HL-60 (cell line): Measurements from ENCODE around the gene IP6K2.
A peak's percentile ranks its signal among the peaks of the same experiment; 100 is the strongest.

Experiments
- DNase-seq, 2 experiments: peaks; one replicate each; pipeline ENCODE4 v3.0.0-alpha.2; 2010 to 2020; ENCODE audit warnings: low read depth in 1 of 2, low spot score in 1 of 2
- H3K27ac ChIP-seq: fragments of 250-450 bp; sonication (Bioruptor Pico); replicated peaks from 2 replicates; pipeline ENCODE4 v1.5.1; 2020; ENCODE audit warnings: mild to moderate bottlenecking, moderate library complexity
- H3K27me3 ChIP-seq: fragments of 250-450 bp; sonication (Bioruptor Pico); 2 replicates; pipeline ENCODE4 v1.5.1; 2021; ENCODE audit warnings: mild to moderate bottlenecking, moderate library complexity; ENCODE audit not compliant: insufficient read depth, poor library complexity, severe bottlenecking
- H3K4me3 ChIP-seq: replicated peaks from 2 replicates; pipeline ENCODE4 v1.5.1; 2011; ENCODE audit warnings: mild to moderate bottlenecking, control low read depth, low read length; ENCODE audit not compliant: insufficient read depth
- GABPA ChIP-seq: IDR thresholded peaks from 2 replicates; pipeline ENCODE4 v1.6.1; 2012; ENCODE audit warnings: low read depth
- POLR2AphosphoS5 ChIP-seq: IDR thresholded peaks from 2 replicates; pipeline ENCODE4 v1.6.1; 2012; ENCODE audit warnings: low read depth
- REST ChIP-seq: IDR thresholded peaks from 2 replicates; pipeline ENCODE4 v1.6.1; 2012; ENCODE audit warnings: low read depth; ENCODE audit not compliant: insufficient replicate concordance
- SPI1 ChIP-seq: IDR thresholded peaks from 2 replicates; pipeline ENCODE4 v1.6.1; 2012; ENCODE audit warnings: low read depth, mild to moderate bottlenecking, borderline replicate concordance
- TF ChIP-seq, protein P1 (sequence below): IDR thresholded peaks from one replicate; pipeline ENCODE4 v1.5.1; 2011; ENCODE audit warnings: low read length, control low read depth, inconsistent platforms; ENCODE audit not compliant: insufficient read depth

The IP6K2 gene

GRCh38 chr3:48739955-48740823 is 23.2 kb upstream of the IP6K2 start:
- peak in 1 of 2 experiments; percentile 58 for DNase-seq
- Histone ChIP-seq H3K27ac (no peak overlapping the region), H3K4me3 (no peak overlapping the region), H3K27me3 (no peaks in the 10 kb centered on the region)
- no peak for TF ChIP-seq GABPA
- TF ChIP-seq, protein P1, sequence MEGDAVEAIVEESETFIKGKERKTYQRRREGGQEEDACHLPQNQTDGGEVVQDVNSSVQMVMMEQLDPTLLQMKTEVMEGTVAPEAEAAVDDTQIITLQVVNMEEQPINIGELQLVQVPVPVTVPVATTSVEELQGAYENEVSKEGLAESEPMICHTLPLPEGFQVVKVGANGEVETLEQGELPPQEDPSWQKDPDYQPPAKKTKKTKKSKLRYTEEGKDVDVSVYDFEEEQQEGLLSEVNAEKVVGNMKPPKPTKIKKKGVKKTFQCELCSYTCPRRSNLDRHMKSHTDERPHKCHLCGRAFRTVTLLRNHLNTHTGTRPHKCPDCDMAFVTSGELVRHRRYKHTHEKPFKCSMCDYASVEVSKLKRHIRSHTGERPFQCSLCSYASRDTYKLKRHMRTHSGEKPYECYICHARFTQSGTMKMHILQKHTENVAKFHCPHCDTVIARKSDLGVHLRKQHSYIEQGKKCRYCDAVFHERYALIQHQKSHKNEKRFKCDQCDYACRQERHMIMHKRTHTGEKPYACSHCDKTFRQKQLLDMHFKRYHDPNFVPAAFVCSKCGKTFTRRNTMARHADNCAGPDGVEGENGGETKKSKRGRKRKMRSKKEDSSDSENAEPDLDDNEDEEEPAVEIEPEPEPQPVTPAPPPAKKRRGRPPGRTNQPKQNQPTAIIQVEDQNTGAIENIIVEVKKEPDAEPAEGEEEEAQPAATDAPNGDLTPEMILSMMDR: peak; percentile 69

- no peak for DNase-seq
Observed at GRCh38 chr3:48739617-48739954, 22.6 kb upstream of the IP6K2 start.

GRCh38 chr3:48738926-48739616 is 22.1 kb upstream of the IP6K2 start:
- no peak for DNase-seq
- Histone ChIP-seq H3K4me3 (no peak overlapping the region), H3K27me3 (no peaks in the 10 kb centered on the region), H3K27ac (no peak overlapping the region)
- TF ChIP-seq POLR2AphosphoS5 (no peak), SPI1 (no peak), GABPA (no peak), REST (no peak)
- TF ChIP-seq, protein P1: no peak

More at GRCh38 chr3:48739617-48739954, 22.6 kb upstream of the IP6K2 start:
- Histone ChIP-seq H3K27me3 (no peaks in the 10 kb centered on the region), H3K27ac (no peak overlapping the region), H3K4me3 (no peak overlapping the region)
- TF ChIP-seq, protein P1: no peak
- no peak for TF ChIP-seq SPI1
- no peak for TF ChIP-seq REST
- TF ChIP-seq GABPA: no peak
- no peak for TF ChIP-seq POLR2AphosphoS5
